Psoas muscle (tissue), 8 donors: ENCODE measurements around the gene MRPS25. TPM values are rescaled to one million over a fixed set of nuclear protein-coding genes. Genes with fewer than 3 reads are reported as not detected.

Experiments
- ATAC-seq, 4 donors: fragments of 200-7000 bp; cut with Tn5 transposase; one replicate each; pipeline ENCODE4 v1.9.1; 2020; ENCODE audit warnings: moderate library complexity in 3 of 4, mild to moderate bottlenecking in 2 of 4
- DNase-seq, 2 donors: peaks; one replicate each; pipeline ENCODE4 v3.0.0-alpha.2; 2020
- H3K27ac ChIP-seq: fragments of 200-600 bp; one replicate; pipeline ENCODE4 v1.8.0; 2022
- H3K27me3 ChIP-seq, 3 donors: fragments of 200-600 bp in 1 of 3; one replicate each; pipeline versions ENCODE4 v1.6.1 to v1.8.0; 2013 to 2022; ENCODE audit warnings: low read length in 2 of 3, mild to moderate bottlenecking in 2 of 3, moderate library complexity in 1 of 3; ENCODE audit not compliant: insufficient read depth in 3 of 3
- H3K36me3 ChIP-seq, 2 donors: fragments of 200-600 bp in 1 of 2; one replicate each; pipeline versions ENCODE4 v1.6.1 to v1.8.0; 2013 to 2022; ENCODE audit warnings: low read depth in 1 of 2, mild to moderate bottlenecking in 1 of 2, moderate library complexity in 1 of 2; ENCODE audit not compliant: insufficient read depth in 1 of 2
- H3K4me1 ChIP-seq: fragments of 200-600 bp; one replicate; pipeline ENCODE4 v1.8.0; 2022
- H3K4me3 ChIP-seq: fragments of 200-600 bp; one replicate; pipeline ENCODE4 v1.8.0; 2022; ENCODE audit warnings: mild to moderate bottlenecking
- H3K9me3 ChIP-seq: fragments of 200-600 bp; one replicate; pipeline ENCODE4 v1.8.0; 2022
- WGBS, 3 donors: extraction: QIAGEN DNeasy Blood & Tissue Kit; methylation state at CpG; one replicate each; pipeline versions ENCODE4 v1.1.6 to v1.1.7; 2013; 5-methylcytosine and 5-hydroxymethylcytosine counted together
- intact Hi-C, 2 donors: fragments of 100-400 bp; cut with DNase I; formaldehyde crosslinking; loops; one replicate each; pipeline versions ENCODE4 v1.11.0 to v1.14.2; 2022
- polyA plus RNA-seq, 3 donors: library from polyadenylated mRNA; stranded (reverse); fragments of 200-250 nt; gene quantifications; one replicate each; pipeline ENCODE4 v1.2.3, GENCODE V29; 2013
- total RNA-seq, 4 donors: library from RNA; stranded (reverse); fragmentation: NEBNext Ultra II Directional in 2 of 4; extraction: Animal tissue kit (Norgen Biotek cat#: 25700) in 2 of 4; gene quantifications; one replicate each; pipeline versions ENCODE4 v1.2.1 to v1.2.4, GENCODE V29; 2021 to 2023
- TF ChIP-seq, protein P1 (sequence below): fragments of 200-600 bp; IDR thresholded peaks from one replicate; pipeline ENCODE4 v1.8.0; 2022; ENCODE audit warnings: antibody characterized with exemption
- donor health status: healthy with polysubstance abuse.
- donor health status: DM: no; HTN: no; CAD: no; lungs with moderate emphysema.
- donor health status: Bipolar disorder and iron deficiency.
- donor health status: healthy.
- donor health status: DM: yes; HTN: yes; CAD: no.
- donor health status: DM: no; HTN: no; CAD: no.
- donor health status: DM: no; HTN: no; CAD: no.
- donor health status: DM: yes; HTN: yes; CAD: no.

MRPS25 gene
- total and polyA plus RNA-seq, 7 donors = 60.6 to 145 (median 74.2) TPM

DNA sequence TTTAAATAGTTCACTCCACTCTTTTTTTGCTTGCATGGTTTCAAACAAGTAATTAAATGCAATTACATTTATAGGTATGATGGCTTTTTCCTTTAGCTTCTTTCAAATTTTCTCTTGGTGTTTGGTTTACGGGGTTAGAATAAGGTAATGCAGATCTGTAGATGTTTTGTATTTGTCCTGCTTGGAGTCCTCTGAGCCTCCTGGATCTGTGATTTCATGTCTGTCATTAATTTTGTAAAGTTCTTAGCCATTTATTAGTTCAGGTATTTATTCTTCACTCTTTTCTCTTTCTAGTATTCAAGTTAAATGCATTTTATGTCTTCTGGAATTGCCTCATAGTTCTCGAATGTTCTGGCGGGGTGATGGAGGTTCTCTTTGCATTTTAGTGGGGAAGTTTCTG is 1.4 kb upstream of the MRPS25 start:
- no peak for DNase-seq
- Histone ChIP-seq H3K27me3 (no peaks in the 10 kb centered on the region), H3K4me1 (peaks cover 13% of the 10 kb centered on the region), H3K36me3 (peaks cover 4 to 12% of the 10 kb centered on the region in 2 donors), H3K9me3 (no peaks in the 10 kb centered on the region), H3K4me3 (no peak overlapping the region), H3K27ac (no peak overlapping the region)
- ATAC-seq = no peak
- WGBS, 3 donors = 92 to 94% (median 94%) methylated on average over 3 of the region's 3 CpGs
- intact Hi-C loops = no loop called here
- TF ChIP-seq, protein P1, sequence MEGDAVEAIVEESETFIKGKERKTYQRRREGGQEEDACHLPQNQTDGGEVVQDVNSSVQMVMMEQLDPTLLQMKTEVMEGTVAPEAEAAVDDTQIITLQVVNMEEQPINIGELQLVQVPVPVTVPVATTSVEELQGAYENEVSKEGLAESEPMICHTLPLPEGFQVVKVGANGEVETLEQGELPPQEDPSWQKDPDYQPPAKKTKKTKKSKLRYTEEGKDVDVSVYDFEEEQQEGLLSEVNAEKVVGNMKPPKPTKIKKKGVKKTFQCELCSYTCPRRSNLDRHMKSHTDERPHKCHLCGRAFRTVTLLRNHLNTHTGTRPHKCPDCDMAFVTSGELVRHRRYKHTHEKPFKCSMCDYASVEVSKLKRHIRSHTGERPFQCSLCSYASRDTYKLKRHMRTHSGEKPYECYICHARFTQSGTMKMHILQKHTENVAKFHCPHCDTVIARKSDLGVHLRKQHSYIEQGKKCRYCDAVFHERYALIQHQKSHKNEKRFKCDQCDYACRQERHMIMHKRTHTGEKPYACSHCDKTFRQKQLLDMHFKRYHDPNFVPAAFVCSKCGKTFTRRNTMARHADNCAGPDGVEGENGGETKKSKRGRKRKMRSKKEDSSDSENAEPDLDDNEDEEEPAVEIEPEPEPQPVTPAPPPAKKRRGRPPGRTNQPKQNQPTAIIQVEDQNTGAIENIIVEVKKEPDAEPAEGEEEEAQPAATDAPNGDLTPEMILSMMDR = no peak

DNA sequence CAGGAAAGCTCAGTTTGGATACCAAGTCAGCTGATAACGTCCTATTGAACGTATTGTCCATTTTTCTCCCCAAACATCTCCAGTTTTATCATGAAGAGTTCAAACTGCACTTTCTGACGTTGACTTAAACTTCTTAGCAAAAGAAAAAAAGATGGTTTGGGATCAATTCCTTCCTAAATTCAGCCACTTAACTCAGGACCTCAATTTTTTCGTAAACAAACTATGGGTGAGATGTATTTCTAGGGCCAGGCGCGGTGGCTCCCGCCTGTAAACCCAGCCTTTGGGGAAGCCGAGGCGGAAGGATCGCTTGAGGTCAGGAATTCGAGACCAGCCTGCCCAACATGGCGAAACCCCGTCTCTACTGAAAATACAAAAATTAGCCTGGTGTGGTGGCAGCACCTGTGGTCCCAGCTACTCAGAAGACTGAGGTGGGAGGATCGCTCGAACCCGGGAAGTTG is 464 bp upstream of the MRPS25 start:
- WGBS, 3 donors = 44 to 57% (median 52%) methylated on average over 16 of the region's 16 CpGs
- TF ChIP-seq, protein P1 = no peak
- intact Hi-C loops = no loop called here
- Histone ChIP-seq H3K27me3 (no peaks in the 10 kb centered on the region), H3K4me3 (peak overlapping the region; percentile 93), H3K36me3 (peaks cover 0 to 4% of the 10 kb centered on the region in 2 donors), H3K27ac (peak overlapping the region; percentile 92), H3K4me1 (peaks cover 13% of the 10 kb centered on the region), H3K9me3 (no peaks in the 10 kb centered on the region)
- DNase-seq = no peak
- no peak for ATAC-seq

DNA sequence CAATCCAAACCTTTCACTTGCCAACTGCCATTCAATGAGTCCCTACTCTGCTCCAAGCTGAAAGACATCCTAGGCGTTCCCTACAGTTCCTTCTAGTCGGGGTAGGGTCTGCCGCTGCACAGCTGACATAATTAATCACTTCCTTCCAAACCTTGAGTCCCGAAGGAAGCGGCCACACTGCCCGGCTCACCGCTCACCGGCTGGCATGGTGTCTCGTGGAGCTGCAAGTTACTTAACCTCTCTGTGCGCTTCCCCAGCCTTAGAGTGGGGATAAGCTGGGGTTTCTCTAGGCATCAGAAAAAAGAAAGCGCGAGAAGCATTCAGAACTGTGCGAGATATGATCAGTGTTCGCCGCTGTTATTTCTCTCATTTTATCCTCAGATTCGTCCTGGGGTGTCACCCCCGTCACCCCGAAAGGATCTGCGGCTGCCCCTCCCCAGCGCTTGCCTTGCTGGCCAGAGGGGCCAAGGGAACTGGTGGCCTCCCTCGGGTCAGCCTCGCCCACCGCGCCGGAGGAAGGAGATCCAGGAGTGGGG is 748 bp downstream of the MRPS25 start:
- ATAC-seq (peak; percentile 41 to 66 (median 54)), DNase-seq (peak in 1 of 2 donors; percentile 65)
- peaks cover 13% of the 10 kb centered on the region for H3K4me1 ChIP-seq
- no peaks in the 10 kb centered on the region for H3K9me3 ChIP-seq
- TF ChIP-seq, protein P1 = no peak
- H3K27ac ChIP-seq = peak overlapping the region; percentile 92
- WGBS, 3 donors = 0 to 1% (median 1%) methylated on average over 25 of the region's 25 CpGs
- H3K36me3 ChIP-seq = peaks cover 0 to 11% of the 10 kb centered on the region in 2 donors
- intact Hi-C loops = no loop called here
- H3K27me3 ChIP-seq = no peaks in the 10 kb centered on the region
- H3K4me3 ChIP-seq = peak overlapping the region; percentile 93

DNA sequence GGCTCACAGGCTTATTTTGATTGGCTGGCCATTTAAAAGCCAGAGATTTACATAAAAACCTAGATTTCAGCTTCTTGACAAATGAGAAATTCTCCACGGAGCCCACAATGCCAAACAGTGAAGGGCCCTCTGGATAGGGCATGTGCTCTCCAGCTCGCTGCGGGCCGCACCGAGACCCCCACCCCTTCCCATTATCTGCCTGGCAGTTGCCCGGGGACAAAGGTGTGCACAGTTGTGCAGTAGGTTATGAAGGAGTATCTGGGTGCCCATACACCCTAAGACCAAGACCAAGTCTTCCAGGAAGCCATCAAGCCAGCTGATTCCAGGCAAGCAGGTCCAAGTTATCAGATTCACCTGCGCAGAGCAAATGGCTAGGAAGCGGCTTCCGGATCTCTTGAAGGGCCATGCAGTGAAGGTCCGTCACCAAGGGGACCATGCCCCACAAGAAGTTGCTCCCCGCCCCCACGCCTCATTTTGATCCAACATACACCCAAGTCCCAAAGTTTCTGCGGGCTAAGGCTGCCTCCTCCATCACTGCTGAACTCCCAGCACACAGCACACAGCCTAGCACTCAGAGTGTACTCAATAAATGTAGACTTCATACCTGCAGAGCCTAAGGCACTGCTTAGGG is 1.3 kb downstream of the MRPS25 start:
- Histone ChIP-seq H3K4me3 (peak overlapping the region; percentile 93), H3K27me3 (no peaks in the 10 kb centered on the region), H3K36me3 (peaks cover 0 to 17% of the 10 kb centered on the region in 2 donors), H3K9me3 (no peaks in the 10 kb centered on the region), H3K27ac (peak overlapping the region; percentile 92), H3K4me1 (peaks cover 13% of the 10 kb centered on the region)
- no peak for DNase-seq
- ATAC-seq = no peak
- TF ChIP-seq, protein P1 = no peak
- intact Hi-C loops = no loop called here
- WGBS, 3 donors = 82 to 87% (median 84%) methylated on average over 13 of the region's 13 CpGs
